Left kidney (tissue), 2 donors: ENCODE data around the gene TINAG. TPM values are rescaled to one million over a fixed set of nuclear protein-coding genes. Genes with fewer than 3 reads are reported as not detected.
A peak's percentile ranks its signal among the peaks of the same experiment; 100 is the strongest.
"Not testable (repeated sequence)": the region's sequence is repeated elsewhere in the genome, so short reads cannot be mapped to it uniquely, and the experiment has no call there.

ENCODE experiments used
- DNase-seq: peaks from one replicate; pipeline ENCODE4 v3.0.0-alpha.2; 2013
- polyA plus RNA-seq: library from polyadenylated mRNA; unstranded; fragments of 120-200 nt; gene quantifications from one replicate; pipeline ENCODE4 v1.2.1, GENCODE V29; 2013; ENCODE audit not compliant: insufficient read length

Gene TINAG
- polyA plus RNA-seq, 1 donor, result 37.3 TPM

DNA sequence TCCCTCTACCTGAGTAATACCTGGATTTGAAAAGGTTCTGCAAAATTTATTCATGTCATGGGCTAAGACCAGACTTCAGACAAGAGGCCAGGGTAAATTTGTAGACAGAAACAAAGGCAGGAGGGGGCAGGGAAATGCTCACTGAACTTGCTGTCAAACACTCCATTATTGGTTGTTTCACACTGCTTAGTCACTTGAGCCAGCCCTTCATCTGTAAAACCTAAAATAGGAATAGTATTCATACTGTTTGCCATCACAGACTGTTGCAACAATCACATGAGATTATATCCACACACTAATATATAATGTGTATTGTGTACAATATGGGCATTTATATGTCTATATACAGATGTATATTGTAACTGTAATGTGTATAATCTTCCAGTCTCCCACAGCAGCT is 6.5 kb upstream of the TINAG start:
- no peak for DNase-seq

DNA sequence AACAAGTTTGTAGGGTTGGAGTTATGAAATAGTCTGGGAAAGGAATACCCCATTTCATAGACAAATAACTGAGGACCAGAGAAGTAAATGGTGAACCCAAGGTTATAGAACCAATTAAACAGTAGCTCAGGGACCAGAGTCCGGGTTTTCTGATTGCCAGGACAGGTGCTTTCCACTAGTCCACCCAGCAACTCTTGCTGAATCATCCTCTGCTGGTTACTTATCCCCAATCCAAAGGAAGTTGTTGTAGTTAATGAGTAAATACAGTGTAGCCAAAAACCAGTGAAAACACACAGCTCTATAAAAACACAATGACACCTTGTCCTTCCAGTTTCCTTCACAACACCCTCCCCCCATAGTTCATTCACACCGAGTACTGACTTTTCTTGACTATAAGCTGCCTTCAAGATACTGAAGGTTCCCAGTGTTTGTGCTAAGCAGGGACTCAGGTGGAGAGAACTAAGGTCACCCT is 766 bp upstream of the TINAG start:
- peak; percentile 17 for DNase-seq

DNA sequence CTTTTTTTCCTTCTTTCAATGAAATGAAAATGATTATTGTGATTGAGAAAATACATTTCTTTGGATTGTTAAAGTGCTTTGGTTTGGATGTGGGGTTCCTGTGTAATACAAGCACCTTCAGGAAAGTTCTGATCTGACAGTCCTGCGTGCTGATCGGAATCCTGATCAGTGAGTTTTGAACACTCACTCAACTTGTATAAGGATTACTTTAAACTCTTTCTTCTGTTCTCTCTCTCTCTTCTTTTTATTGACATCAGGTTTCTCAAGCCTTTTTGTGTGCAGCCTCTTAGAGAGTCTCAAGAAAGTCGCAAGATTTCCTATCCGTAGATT is 710 bp downstream of the TINAG start:
- no peak for DNase-seq

DNA sequence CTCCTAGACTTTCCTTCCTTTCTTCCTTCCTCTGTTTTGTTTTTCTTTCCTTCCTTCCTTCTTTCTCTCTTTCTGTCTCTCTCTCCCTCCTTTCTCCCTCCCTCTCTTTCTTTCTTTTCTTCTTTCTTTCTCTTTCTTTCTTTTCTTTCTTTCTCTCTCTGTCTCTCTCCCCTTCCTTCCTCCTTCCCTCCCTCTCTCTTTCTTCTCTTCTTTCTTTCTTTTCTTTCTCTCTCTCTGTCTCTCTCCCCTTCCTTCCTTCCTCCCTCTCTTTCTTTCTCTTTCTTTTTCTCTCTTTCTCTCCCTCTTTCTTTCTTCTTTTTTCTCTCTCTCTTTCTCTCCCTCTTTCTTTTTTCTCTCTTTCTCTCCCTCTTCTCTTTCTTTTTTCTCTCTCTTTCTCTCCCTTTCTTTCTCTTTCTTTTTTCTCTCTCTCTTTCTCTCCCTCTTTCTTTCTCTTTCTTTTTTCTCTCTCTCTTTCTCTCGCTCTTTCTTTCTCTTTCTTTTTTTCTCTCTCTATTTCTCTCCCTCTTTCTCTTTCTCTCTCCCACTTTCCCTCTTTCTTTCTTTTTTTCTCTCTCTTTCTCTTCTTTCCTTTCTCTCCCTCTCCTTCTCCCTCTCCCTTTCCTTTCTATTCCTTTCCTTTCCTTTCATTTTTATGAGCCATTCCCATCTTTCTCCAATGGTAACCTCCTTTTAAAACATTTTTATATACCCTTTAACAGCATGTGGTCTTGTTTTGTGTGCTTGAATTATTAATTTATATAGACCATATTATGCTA is 2.3 kb downstream of the TINAG start:
- no peak for DNase-seq

DNA sequence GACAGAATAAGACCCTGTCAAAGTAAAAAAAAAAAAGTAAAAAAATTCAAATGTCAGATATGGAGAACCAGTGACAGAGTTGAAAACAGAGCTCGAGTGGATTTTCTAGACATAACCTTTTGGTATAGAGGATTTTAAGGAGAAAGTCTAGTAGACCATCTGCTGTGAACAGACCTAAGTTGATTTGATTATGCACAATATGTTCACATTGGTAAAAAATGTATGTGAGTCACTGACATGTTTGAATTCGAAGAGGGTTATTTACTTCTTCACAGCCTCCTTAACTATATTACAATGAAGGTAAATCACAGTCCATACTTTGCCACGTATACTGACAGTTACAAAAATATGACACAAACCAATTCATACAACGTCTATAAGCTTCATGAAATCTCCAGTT is 7.4 kb downstream of the TINAG start:
- no peak for DNase-seq

DNA sequence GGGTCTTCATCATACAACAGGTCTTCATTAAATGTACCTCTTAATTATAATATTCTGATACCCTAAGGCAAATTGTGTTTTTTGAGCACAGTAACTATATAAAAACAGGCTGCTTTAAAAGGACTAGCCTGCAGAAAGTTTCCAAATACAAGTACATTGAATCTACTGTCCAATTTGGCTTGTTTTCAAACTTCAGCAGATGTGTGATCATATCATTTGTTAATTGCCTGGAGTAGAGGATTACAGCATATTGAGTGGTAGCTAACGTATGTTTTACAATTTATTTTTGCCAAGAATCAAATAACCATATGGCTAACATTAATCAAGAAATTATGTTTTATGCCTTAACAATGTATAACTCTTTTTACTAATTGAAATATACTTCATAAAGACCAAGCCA is 12.6 kb downstream of the TINAG start:
- DNase-seq, result no peak

DNA sequence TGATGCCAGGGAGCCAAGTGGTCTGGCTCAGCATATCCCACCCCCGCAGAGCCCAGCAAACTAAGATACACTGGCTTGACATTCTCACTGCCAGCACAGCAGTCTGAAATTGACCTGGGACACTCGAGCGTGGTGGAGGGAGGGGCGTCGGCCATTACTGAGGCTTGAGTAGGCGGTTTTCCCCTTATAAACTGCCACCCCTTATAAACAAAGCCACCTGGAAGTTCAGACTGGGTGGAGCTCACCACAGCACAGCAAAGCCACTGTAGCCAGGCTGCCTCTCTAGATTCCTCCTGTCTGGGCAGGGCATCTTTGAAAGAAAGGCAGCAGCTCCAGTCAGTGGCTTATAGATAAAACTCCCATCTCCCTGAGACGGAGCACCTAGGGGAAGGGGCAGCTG is 19.4 kb downstream of the TINAG start:
- DNase-seq, result no peak

DNA sequence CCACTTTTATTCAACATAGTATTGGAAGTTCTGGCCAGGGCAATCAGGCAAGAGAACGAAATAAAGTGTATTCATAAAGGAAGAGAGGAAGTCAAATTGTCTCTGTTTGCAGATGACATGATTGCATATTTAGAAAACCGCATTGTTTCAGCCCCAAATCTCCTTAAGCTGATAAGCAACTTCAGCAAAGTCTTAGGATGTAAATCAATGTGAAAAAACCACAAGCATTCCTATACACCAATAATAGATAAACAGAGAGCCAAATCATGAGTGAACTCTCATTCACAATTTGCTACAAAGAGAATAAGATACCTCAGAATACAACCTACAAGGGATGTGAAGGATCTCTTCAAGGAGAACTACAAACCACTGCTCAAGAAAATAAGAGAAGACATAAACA is 23.3 kb downstream of the TINAG start:
- DNase-seq, result not testable (repeated sequence)

DNA sequence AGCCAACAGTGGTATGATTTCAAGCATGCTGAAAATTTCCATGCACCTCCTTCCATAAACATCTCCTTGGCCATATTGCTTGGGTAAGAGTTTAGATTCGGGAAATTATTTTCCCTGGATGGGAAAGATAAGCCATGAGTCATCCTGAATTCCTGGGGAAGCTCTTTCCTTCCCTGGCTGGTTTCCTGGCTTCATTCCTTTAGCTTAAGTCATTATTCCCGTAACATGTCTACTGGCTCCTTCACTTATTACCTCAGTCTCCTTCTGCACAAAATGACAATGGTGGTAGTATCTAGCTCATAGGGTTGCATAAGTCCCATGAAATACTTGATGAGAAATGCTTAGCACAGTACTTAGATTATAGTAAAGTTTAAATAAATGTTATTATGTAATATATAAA is 27.6 kb downstream of the TINAG start:
- no peak for DNase-seq

DNA sequence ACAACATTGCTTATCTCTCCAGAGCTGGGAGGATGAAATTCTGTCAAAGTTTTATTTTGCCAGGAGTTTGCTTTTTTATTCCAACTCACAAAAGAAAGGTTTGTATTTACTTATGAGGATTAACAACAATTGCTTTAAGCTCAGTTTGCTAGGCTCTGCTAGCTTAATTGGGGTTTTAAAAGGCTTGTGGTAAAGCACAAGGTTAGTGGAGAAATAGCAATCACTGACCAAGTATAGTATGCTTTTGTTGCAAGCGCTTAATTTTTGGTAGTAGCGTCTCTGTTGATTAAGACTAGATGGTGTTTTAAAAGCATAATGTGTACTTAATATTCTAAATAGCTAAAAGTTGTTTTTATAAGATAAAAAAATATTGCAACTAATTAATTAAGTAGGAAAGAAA is 45.7 kb downstream of the TINAG start:
- DNase-seq, result no peak

DNA sequence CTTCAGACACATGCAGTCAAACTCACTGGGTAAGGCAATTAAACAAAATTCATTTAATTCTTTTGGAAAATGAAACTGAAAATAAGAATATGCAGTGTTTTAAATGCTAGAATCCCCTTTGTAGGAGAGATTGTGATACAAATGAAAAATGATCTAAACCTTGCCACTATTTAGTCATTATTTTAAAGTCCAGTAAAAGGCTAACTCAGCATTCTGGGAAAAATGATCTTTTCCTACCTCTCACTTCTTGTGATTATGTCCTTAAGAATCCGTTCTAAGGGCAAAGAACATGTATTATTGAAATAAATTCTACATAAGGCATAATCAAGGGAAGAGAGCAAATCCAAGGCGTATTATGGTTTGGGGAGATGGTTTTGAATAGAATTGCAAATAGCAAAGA is 46.4 kb downstream of the TINAG start:
- no peak for DNase-seq

DNA sequence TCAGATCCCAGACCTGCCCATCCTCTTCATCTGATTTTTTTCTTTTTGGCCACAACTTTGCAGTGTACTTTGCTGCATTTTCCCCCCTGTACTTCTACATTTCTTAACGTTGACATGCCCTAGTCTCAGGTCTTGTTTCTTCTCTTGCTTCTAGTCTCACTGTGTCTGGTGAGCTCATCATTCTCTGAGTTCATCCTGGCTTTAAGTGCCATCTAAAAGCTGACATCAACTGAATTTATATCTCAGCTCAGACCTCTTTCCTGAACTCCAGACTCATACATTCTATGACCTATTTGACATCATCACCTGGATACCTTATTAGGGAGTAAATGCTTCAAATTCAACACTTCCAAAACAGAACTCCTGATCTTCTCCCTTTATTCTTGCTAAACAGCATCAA is 48.9 kb downstream of the TINAG start:
- no peak for DNase-seq

DNA sequence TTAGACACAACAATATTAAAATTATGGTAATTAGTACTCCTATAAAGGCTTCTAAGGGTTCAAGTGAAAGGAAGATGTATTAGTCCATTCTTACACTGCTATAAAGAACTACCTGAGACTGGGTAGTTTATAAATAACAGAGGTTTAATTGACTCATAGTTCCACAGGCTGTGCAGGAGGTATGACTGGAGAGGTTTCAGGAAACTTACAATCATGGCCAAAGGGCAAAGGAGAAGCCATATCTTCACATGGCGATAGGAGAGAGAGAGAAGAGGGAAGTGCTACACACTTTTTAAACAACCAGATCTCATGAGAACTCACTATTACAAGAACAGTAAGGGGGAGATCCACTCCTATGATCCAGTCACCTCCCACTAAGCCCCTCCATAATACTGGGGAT is 52.9 kb downstream of the TINAG start:
- no peak for DNase-seq

DNA sequence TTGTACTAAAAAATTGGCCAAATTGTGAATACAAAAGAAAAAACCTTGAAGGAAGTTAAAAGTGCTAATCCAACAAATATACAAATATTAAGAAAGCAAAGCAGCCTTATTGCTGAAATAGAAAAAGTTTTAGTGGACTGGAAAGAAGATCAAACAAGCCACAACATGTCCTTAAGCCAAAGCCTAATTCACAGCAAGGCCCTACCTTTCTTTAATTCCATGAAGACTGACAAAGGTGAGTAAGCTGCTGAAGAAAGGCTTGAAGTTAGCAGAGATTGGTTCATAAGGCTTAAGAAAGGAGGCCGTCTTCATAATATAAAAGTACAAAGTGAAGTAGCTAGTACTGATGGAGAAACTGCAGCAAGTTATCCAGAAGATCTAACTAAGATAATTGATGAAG is 53.5 kb downstream of the TINAG start:
- DNase-seq, result no peak

DNA sequence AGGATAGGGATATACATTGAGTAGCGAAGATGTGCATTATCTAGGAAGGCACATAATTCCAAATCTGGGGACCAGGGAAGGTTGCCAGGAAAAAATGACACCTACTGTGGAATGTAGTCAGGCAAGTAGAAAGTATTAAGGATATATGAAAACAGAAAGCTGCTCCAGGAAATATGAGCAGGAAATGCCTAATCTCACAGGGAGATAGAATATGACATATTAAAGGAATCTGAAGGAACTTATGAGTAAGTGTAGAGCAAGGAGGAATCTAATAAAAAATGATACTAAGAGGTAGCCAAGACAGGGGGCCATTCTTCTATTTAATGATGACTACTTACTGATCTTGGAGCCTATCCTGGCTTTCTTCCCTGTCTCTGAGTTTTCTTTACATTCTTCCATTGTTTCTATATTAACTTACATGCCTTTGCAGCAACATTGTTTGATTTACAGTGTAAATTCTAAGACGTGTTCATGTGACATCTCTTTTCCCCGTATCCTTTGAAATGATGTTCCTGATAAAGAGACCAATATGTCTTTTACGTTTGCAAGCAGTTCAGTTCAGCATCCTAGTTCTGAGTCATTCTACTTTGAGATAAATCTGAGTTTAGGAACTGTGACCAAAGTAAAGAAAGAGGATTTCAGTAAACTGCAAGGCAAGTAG is 58.6 kb downstream of the TINAG start:
- DNase-seq, result no peak

DNA sequence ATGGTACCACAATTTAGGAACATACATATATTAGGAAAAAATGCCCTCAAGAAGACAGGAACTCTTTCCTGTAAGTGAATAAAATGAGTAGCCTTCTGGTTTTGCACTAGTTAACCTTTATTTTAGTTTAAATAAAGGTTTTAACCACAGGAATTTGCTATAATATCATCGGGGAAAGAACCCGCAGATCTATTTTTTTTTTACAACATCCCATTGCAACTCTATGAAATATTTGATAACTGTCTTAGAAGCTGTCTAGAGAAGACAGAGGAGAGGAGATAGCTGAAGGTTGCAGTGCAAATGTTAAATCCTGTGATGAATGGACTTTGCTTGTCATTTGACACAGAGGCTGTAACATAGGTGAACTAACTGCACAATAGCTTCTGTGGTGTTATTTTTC is 69.5 kb downstream of the TINAG start:
- no peak for DNase-seq

DNA sequence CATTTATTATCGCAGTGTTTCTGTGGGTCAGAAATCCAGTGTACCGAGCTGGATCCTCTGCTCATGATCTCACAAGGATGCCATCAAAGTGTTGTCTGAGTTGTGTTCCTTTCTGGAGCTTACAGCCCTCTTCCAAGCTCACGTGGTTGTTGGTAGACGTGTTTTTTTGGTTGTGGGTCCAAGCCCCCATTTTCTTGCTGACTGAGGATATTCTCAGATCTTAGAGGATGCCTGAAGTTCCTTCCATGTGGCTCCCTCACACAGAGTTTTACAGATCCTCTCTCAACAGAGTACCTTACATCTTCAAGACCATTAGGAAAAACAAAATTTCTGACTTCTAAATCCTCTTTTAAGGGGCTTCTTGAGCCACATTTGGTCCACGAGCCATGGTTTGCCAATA is 78.1 kb downstream of the TINAG start:
- DNase-seq, result no peak

DNA sequence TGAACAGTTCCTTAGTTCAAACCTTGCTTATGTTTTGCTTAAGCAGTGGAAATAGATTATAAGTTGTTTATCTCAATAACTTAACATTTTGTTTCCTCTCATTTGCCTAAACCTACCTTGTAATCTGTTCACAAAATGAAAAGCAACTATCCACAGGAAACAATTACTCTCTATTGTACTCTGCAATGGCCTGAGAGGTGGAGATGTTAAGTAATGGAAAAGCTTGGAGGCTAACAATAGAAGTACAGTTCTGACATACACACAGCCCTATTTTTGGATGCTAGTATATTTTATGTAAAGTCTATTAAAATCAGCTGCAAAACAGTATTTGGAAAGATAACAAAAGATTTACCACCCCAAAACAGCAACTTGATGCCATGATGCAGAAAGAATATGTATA is 82.1 kb downstream of the TINAG start:
- no peak for DNase-seq

DNA sequence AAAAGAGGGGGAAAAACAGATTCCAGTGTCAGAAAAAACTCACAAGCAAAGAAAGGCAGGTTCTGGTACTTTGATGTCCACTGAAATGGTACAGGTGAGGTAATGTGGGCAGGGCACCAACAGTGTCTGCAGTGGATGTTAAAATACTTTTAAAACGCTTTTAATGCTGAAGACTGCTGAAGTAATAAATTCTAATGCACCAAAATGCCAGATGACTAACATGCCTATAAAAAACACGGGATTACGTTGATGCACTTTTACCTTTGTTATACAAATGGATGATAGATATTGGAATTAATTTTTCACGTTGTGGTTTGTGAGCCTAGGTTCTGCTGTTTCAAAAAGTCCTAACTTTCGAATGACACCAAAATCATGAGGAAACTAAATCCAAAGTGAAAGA is 83.3 kb downstream of the TINAG start:
- DNase-seq, result no peak

DNA sequence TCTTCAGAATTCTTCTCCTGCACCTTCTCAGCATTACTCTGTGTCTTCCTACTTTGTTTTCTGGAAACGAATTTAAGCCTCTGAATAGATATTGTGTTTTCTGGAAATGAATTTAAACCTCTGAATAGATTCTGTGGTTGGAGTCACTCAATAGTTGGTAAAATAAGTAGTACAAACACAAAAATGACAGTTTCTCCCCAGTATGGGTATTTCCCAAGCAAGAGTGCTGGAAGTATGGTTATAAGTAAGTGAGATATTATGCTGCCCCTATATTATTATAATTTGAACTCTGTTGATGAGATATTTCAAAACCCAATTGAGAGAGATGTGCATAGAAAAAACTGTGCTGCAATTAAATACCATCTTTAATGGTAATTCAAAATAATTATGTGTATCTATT is 94.9 kb downstream of the TINAG start:
- DNase-seq, result no peak

DNA sequence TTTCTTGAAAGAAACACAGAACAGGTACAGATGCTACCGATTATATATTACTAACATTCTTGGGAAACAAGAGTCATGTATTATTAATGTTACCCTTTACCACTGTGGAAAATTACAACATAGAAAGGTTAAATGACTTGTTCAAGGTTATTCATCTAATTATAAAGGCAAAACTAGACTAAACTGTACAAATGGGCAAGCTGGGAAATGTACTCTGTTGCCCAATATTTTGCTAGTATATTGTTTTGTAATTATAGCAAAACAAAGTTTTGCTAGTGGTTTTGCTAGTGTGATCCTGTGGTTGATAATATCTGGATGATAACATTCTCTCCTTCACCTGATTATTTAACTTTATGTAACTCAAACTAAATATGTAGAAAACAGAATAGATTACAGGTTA is 96.5 kb downstream of the TINAG start:
- no peak for DNase-seq

DNA sequence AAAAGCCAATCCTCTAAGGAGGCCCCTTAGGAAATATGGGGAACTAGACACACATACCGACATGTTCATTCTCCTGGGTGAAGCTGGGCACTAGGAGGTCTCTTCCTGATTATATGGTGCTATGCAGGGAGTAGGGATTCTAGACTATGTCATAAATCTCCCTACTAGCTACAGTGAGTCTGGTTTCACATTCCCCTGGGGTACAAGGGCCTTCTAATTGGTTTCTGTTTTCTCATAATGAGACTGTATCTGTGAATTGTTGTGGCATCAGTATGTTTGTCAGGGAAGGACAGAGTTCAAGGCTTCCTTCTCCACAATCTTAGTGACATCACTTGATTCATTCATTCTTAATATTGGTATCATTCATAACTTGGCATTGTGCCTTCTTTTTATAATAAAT is 103.5 kb downstream of the TINAG start:
- DNase-seq, result no peak

DNA sequence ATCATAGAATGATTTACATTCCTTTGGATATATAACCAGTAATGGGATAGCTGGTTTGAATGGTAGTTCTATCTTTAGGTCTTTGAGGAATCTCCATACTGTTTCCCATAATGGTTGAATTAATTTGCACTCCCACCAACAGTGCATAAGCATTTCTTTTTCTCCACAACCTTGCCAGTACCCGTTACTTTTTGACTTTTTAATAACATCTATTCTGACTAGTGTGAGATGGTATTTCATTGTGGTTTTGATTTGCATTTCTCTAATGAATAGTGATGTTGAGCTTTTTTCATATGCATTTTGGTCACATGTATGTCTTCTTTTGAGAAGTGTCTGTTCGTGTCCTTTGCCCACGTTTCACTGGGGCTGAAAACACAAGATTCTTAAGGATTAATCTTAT is 107.3 kb downstream of the TINAG start:
- no peak for DNase-seq

DNA sequence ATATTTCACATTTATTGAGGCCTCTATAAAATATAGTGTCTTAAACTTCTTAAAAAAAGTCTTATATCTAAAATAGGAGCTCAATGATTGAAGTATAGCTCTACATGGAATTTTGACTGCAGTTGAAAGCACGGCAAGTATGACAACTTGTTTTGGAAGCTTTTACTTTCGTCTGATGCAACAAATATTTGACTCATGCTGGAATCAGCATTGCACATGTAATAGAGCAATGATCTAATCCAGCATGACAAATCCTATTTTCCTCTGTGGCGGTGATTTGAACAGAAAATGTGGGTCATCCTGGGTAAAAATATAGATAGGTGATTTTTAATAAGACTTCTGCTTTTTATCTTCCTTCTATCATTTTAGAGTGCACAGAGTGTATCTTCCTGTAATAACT is 111.6 kb downstream of the TINAG start:
- DNase-seq, result no peak
